HG03378 (cell line): ENCODE results near the gene FGGY.
"Not testable (repeated sequence)": the region's sequence is repeated elsewhere in the genome, so short reads cannot be mapped to it uniquely, and the experiment has no call there.

ENCODE experiments used
- ATAC-seq: cut with Tn5 transposase; IDR thresholded peaks from one replicate; pipeline ENCODE4 v1.9.1; 2021; ENCODE audit warnings: mild to moderate bottlenecking, moderate library complexity; ENCODE audit not compliant: unreplicated experiment

FGGY gene

DNA sequence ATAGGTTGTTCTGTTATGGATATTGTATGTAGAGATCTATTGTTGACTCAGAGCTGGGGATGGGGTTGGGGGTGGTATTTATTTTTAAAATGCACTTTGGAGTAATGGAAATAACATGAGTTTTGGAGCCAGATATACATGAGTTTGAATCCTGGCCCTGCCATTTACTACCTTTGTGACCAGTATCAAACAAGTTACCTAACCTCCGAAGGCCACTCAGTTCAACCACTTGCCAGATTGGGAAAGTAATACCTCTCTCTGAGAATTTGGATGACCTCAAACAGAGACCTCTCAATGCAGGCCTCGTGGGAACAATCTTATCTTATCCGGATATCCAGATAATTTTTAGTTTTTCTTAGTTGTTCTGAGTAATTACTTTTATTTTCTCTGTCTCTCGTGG is 181.0 kb downstream of the FGGY start:
- no peak for ATAC-seq

GRCh38 chr1:59478822-59479221 is 181.9 kb downstream of the FGGY start:
- no peak for ATAC-seq

GRCh38 chr1:59480188-59480888 is 183.4 kb downstream of the FGGY start:
- ATAC-seq: no peak

DNA sequence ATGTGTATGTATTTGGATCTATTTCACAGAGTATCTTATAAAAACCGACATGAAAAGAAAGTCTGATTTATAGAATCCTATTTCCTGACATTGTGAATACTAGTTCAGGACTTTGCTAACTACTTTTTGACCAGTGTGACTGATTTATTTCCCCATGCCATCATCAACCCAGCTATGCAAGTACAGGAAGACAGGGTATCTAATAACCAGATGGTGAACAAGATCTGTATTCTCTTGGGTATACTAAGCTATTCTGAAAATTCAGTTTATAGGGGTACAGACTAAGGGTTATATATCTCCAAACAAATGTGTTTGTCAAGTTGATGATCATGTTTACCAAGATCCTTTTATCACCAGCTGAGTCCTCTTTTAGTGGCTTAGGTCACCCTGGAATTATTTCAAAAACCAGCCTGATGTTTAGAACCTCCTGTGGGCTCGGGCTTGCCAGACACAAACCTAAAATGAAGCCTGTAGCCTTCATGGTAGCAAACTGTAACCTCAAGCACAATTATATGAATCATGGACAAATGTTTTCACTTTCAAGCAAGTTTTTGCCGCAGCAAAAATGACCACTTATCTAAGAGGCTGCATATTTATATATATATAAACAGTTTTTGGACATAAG is 185.1 kb downstream of the FGGY start:
- no peak for ATAC-seq

GRCh38 chr1:59482986-59483385 is 186.1 kb downstream of the FGGY start:
- ATAC-seq: no peak

- ATAC-seq: no peak
These were observed 187.2 kb downstream of the FGGY start for GRCh38 chr1:59484096-59484495.

GRCh38 chr1:59485171-59485570 is 188.3 kb downstream of the FGGY start:
- no peak for ATAC-seq

GRCh38 chr1:59485949-59486348 is 189.1 kb downstream of the FGGY start:
- ATAC-seq: no peak

DNA sequence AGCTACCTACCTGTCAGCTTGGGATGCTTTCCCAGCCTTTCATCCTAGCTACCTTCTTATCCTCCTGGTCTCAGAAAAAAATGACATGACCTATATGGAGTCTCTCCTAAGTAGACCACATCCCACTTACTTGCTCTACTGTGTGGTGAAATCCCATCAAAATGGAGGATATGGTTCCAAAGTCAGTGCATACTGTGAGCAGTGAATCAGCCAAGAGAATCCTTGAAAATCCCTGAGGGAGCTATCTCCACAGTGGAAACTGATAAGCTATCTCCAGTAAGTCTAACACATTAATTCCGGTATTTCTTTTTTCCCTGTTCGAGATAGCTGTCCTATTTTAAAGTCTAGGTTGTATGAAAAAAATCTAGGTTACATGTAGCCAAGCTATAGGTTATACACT is 189.7 kb downstream of the FGGY start:
- ATAC-seq: no peak

GRCh38 chr1:59487335-59488031 is 190.6 kb downstream of the FGGY start:
- no peak for ATAC-seq

DNA sequence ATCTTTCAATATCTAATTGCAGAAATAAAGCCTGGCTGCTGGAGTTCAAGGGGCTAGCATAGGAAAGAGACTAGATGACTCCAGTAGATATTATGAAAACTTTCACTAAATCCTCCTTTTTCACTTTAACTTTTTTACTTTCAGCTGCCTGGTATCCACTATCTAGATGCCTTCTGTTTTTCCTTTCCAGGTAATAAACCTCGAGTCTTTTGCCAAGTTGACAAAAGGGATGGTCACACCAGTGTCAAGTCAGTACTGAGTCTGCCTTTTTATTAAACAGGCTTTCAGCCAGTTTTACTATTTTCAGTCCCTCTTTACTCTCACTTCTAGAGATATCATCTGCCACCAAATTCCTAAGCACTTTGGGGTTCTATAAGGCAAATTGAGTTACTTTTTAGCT is 195.6 kb downstream of the FGGY start:
- no peak for ATAC-seq

- ATAC-seq: no peak
These were observed 197.4 kb downstream of the FGGY start for GRCh38 chr1:59494145-59494833.

DNA sequence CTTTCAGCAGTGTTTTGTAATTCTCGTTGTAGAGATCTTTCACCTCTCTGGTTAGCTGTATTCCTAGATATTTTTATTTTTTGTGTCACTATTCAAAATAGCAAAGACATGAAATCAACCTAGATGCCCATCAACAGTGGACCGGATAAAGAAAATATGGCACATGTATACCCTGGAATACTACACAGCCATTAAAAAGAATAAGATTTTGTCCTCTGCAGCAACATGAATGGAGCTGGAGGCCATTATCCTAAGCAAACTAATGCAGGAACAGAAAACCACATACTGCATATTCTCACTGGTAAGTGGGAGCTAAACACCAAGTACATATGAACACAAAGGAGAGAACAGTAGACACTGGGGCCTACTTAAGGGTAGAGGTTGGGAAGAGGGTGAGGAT is 199.3 kb downstream of the FGGY start:
- ATAC-seq: not testable (repeated sequence)

DNA sequence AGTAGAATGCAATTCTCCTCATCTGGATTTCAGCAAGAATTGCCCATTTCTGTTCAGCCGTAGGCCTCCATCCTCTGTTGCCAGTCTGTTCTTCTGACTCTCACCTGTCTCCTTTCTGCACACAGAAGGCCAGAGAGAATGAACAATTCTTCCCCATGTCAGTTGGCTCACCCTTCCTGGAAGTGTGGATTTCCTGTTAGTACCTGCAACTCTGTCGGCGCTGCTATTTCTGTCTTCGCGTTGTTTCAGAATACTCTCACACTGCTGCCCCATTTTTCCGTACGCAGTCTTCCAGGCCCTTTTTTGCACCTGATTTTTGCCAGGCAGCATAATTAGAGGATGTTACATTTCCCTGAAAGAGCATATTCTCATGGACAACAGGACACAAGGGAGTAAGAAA is 200.7 kb downstream of the FGGY start:
- no peak for ATAC-seq

GRCh38 chr1:59498640-59499039 is 201.7 kb downstream of the FGGY start:
- ATAC-seq: no peak

GRCh38 chr1:59499273-59499942 is 202.5 kb downstream of the FGGY start:
- no peak for ATAC-seq

- no peak for ATAC-seq
These were observed 203.2 kb downstream of the FGGY start for GRCh38 chr1:59499943-59500569.

DNA sequence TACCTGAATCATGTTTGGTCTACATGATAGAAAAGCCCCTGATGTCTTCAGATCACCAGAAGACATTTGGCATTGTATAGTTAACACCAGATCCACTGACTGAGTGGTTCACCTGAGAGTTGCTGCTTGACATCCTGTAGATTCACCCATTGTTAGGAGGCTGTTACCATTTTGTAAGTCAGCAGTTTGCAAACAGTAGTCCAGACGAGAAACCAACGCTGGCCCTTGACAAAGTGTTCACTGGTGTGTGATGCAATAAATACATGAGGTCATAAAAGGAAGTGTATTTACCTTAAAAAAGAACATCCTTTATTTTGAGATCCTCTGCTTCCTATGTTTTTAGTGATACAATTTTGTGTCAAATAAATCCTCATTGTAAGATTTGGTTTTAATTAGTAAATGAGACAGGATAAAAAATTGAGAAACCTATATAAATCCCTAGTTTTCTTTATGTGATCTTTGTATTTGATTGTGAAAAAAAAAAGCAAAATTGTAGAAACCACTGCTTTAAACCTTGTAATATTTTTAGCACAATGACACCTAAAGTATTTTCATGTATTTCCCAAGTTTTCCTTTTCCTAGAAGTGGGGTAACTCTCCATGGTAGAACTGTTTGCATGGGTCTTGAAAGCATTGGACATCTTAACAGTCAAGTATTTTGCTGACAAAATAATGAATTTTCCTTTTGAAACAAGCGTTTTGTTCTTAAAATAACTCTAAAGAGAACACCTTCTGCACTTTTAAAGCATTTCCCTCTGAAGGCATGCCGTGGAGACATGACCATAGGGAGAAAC is 204.3 kb downstream of the FGGY start:
- ATAC-seq: no peak

GRCh38 chr1:59502009-59502691 is 205.3 kb downstream of the FGGY start:
- no peak for ATAC-seq
